SKM-1 (cell line): ENCODE data around the gene SSBP3.
"Not testable (repeated sequence)": the region's sequence is repeated elsewhere in the genome, so short reads cannot be mapped to it uniquely, and the experiment has no call there.

Experiments used
- DNase-seq: peaks from one replicate; lab custom pipeline; 2025; ENCODE audit not compliant: unreplicated experiment; lab: John Stamatoyannopoulos, UW

SSBP3 gene

GRCh38 chr1:54227891-54228310 is 178.3 kb downstream of the SSBP3 start:
- no peak for DNase-seq

- DNase-seq, result no peak
These were observed 179.0 kb downstream of the SSBP3 start for GRCh38 chr1:54227091-54227602.

- no peak for DNase-seq
These were observed 180.1 kb downstream of the SSBP3 start for GRCh38 chr1:54225986-54226559.

GRCh38 chr1:54225378-54225777 is 180.8 kb downstream of the SSBP3 start:
- DNase-seq, result no peak

GRCh38 chr1:54224233-54224632 is 182.0 kb downstream of the SSBP3 start:
- DNase-seq, result no peak

GRCh38 chr1:54223441-54224202 is 182.6 kb downstream of the SSBP3 start:
- no peak for DNase-seq

- no peak for DNase-seq
These were observed 183.5 kb downstream of the SSBP3 start for GRCh38 chr1:54222711-54223110.

- no peak for DNase-seq
These were observed 184.2 kb downstream of the SSBP3 start for GRCh38 chr1:54221867-54222484.

- DNase-seq, result no peak
These were observed 184.9 kb downstream of the SSBP3 start for GRCh38 chr1:54221113-54221834.

GRCh38 chr1:54220004-54220811 is 186.0 kb downstream of the SSBP3 start:
- no peak for DNase-seq

GRCh38 chr1:54219688-54220003 is 186.5 kb downstream of the SSBP3 start:
- no peak for DNase-seq

GRCh38 chr1:54218883-54219687 is 187.1 kb downstream of the SSBP3 start:
- no peak for DNase-seq

GRCh38 chr1:54215523-54215922 is 190.7 kb downstream of the SSBP3 start:
- no peak for DNase-seq

GRCh38 chr1:54212872-54213271 is 193.3 kb downstream of the SSBP3 start:
- DNase-seq, result no peak

- not testable (repeated sequence) for DNase-seq
These were observed 198.3 kb downstream of the SSBP3 start for GRCh38 chr1:54207896-54208295.

- no peak for DNase-seq
These were observed 198.9 kb downstream of the SSBP3 start for GRCh38 chr1:54207287-54207686.

- DNase-seq, result no peak
These were observed 202.0 kb downstream of the SSBP3 start for GRCh38 chr1:54204199-54204598.

GRCh38 chr1:54200519-54200997 is 205.6 kb downstream of the SSBP3 start:
- no peak for DNase-seq

- DNase-seq, result peak; percentile 95
These were observed 206.3 kb downstream of the SSBP3 start, which contains the start of the genes CYB5RL and MRPL37 for GRCh38 chr1:54199765-54200518. Gene CYB5RL (minus strand): TSS chr1:54200030. CDS start chr1:54195616, 4,414 bp downstream. Gene MRPL37 (plus strand): TSS chr1:54200167. CDS start chr1:54200244, 77 bp downstream.
